Smooth muscle cell (in vitro differentiated cells): ENCODE results near the gene LINGO1. TPM values are rescaled to one million over a fixed set of nuclear protein-coding genes. Genes with fewer than 3 reads are reported as not detected.

Experiments used
- DNase-seq: peaks from one replicate; lab custom pipeline; 2025; ENCODE audit not compliant: unreplicated experiment; lab: John Stamatoyannopoulos, UW
- H2AFZ ChIP-seq: fragments of 200-600 bp; sonication (generic); 2 replicates; pipeline ENCODE4 v1.6.0; 2016; ENCODE audit warnings: antibody characterized with exemption, low read depth, mild to moderate bottlenecking
- H3F3A ChIP-seq: fragments of 200-600 bp; sonication (generic); 2 replicates; pipeline ENCODE4 v1.6.0; 2017; ENCODE audit warnings: antibody characterized with exemption, low read depth
- H3K27ac ChIP-seq: fragments of 200-600 bp; sonication (generic); 2 replicates; pipeline ENCODE4 v1.5.1; 2016; ENCODE audit warnings: low read depth, mild to moderate bottlenecking
- H3K27me3 ChIP-seq: fragments of 200-600 bp; sonication (generic); 2 replicates; pipeline ENCODE4 v1.6.1; 2016; ENCODE audit warnings: low read depth, mild to moderate bottlenecking
- H3K36me3 ChIP-seq: fragments of 200-600 bp; sonication (generic); 2 replicates; pipeline ENCODE4 v1.5.1; 2016; ENCODE audit warnings: low read depth
- H3K4me1 ChIP-seq: fragments of 200-600 bp; sonication (generic); 2 replicates; pipeline ENCODE4 v1.5.1; 2016; ENCODE audit warnings: low read depth
- H3K4me2 ChIP-seq: fragments of 200-600 bp; sonication (generic); 2 replicates; pipeline ENCODE4 v1.6.0; 2016; ENCODE audit warnings: mild to moderate bottlenecking
- H3K4me3 ChIP-seq: fragments of 200-600 bp; sonication (generic); 2 replicates; pipeline ENCODE4 v1.5.1; 2016; ENCODE audit warnings: mild to moderate bottlenecking
- H3K79me2 ChIP-seq: fragments of 200-600 bp; sonication (generic); 2 replicates; pipeline ENCODE4 v1.6.0; 2016; ENCODE audit warnings: low read depth, mild to moderate bottlenecking
- H3K9ac ChIP-seq: fragments of 200-600 bp; sonication (generic); 2 replicates; pipeline ENCODE4 v1.6.0; 2016; ENCODE audit warnings: low read depth
- H3K9me3 ChIP-seq: fragments of 200-600 bp; sonication (generic); replicated peaks from 2 replicates; pipeline ENCODE4 v1.5.1; 2016; ENCODE audit warnings: low read depth
- H4K20me1 ChIP-seq: fragments of 200-600 bp; sonication (generic); 2 replicates; pipeline ENCODE4 v1.6.0; 2016; ENCODE audit warnings: low read depth
- WGBS: methylation state at CpG from one replicate; pipeline ENCODE4 v1.1.7; 2016; ENCODE audit warnings: low lambda C conversion rate; 5-methylcytosine and 5-hydroxymethylcytosine counted together
- polyA plus RNA-seq: library from polyadenylated mRNA; unstranded; fragments of >200 nt; fragmentation: Nextera tagmentation; extraction: Ambion mirVana; gene quantifications from 2 replicates; pipeline ENCODE4 v1.2.1, GENCODE V29; 2016
- total RNA-seq: library from RNA; depleted of rRNA; stranded (reverse); fragments of >200 nt; gene quantifications from 2 replicates; pipeline ENCODE4 v1.2.3, GENCODE V29; 2014
- TF ChIP-seq, protein P1 (sequence below): fragments of 200-600 bp; sonication (generic); IDR thresholded peaks from 2 replicates; pipeline ENCODE4 v1.5.1; 2017; ENCODE audit warnings: borderline replicate concordance, mild to moderate bottlenecking, antibody characterized with exemption; ENCODE audit not compliant: insufficient read depth, poor library complexity, severe bottlenecking

Gene LINGO1
- total and polyA plus RNA-seq, 2 experiments from 2014 or later: 3.5 to 13.4 TPM

DNA sequence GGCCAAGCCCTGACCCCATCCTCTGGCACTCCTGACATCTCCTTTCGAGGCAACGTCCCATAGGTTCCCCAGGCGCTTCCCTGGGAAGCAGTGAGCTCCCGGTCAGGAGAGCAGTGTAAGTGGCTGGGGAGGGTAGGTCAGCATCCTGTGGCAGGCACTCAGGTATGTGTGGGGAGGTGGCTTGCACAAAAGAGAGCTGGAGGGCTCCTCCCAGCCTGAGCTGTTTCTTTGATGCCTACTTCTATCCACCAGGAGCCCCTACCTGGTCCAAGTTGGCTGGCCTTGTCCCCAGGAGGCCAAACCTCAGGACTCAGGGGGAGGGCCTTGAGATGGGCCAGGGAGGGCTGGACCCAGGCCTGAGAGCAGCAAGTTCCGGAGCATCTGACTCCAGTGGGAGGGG is 31.7 kb upstream of the LINGO1 start:
- Histone ChIP-seq H3K4me2 (no peak overlapping the region), H3F3A (no peaks in the 10 kb centered on the region), H4K20me1 (no peaks in the 10 kb centered on the region), H3K27ac (no peak overlapping the region), H3K9me3 (no peaks in the 10 kb centered on the region), H3K4me3 (no peak overlapping the region), H3K79me2 (no peaks in the 10 kb centered on the region), H3K9ac (no peak overlapping the region), H3K27me3 (peaks cover 4% of the 10 kb centered on the region), H2AFZ (no peak overlapping the region), H3K36me3 (no peaks in the 10 kb centered on the region), H3K4me1 (no peaks in the 10 kb centered on the region)
- TF ChIP-seq, protein P1, sequence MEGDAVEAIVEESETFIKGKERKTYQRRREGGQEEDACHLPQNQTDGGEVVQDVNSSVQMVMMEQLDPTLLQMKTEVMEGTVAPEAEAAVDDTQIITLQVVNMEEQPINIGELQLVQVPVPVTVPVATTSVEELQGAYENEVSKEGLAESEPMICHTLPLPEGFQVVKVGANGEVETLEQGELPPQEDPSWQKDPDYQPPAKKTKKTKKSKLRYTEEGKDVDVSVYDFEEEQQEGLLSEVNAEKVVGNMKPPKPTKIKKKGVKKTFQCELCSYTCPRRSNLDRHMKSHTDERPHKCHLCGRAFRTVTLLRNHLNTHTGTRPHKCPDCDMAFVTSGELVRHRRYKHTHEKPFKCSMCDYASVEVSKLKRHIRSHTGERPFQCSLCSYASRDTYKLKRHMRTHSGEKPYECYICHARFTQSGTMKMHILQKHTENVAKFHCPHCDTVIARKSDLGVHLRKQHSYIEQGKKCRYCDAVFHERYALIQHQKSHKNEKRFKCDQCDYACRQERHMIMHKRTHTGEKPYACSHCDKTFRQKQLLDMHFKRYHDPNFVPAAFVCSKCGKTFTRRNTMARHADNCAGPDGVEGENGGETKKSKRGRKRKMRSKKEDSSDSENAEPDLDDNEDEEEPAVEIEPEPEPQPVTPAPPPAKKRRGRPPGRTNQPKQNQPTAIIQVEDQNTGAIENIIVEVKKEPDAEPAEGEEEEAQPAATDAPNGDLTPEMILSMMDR: no peak
- no peak for DNase-seq
- WGBS: 84% methylated on average over 5 of the region's 5 CpGs

DNA sequence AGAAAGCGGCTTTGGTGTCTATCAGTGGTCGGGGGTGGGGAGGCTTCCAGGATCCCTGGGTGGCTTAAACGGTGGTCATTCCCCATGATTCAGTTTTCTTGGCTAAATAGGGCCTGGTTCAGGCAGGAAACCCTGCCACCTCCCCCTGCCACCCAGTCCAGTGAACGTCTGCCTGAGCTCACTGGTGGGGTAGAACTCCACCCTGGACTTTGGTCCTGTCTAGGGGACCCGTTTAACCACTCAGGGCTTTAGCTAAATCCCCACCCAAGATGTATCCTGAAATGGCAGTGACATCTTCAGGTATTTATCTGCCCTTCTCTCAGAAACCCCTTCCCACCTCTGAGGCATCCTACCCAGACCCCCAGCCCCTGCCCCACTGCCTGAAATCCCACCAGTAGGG is 30.5 kb upstream of the LINGO1 start:
- no peak for DNase-seq
- H3K27ac ChIP-seq: no peak overlapping the region
- H3K4me3 ChIP-seq: no peak overlapping the region
- H3K4me2 ChIP-seq: no peak overlapping the region
- no peaks in the 10 kb centered on the region for H3K36me3 ChIP-seq
- no peaks in the 10 kb centered on the region for H3K79me2 ChIP-seq
- no peaks in the 10 kb centered on the region for H3K9me3 ChIP-seq
- 61% methylated on average over 5 of the region's 5 CpGs for WGBS
- no peaks in the 10 kb centered on the region for H4K20me1 ChIP-seq
- no peaks in the 10 kb centered on the region for H3K4me1 ChIP-seq
- no peak overlapping the region for H3K9ac ChIP-seq
- TF ChIP-seq, protein P1: no peak
- H3F3A ChIP-seq: no peaks in the 10 kb centered on the region
- H2AFZ ChIP-seq: no peak overlapping the region
- H3K27me3 ChIP-seq: peaks cover 4% of the 10 kb centered on the region

DNA sequence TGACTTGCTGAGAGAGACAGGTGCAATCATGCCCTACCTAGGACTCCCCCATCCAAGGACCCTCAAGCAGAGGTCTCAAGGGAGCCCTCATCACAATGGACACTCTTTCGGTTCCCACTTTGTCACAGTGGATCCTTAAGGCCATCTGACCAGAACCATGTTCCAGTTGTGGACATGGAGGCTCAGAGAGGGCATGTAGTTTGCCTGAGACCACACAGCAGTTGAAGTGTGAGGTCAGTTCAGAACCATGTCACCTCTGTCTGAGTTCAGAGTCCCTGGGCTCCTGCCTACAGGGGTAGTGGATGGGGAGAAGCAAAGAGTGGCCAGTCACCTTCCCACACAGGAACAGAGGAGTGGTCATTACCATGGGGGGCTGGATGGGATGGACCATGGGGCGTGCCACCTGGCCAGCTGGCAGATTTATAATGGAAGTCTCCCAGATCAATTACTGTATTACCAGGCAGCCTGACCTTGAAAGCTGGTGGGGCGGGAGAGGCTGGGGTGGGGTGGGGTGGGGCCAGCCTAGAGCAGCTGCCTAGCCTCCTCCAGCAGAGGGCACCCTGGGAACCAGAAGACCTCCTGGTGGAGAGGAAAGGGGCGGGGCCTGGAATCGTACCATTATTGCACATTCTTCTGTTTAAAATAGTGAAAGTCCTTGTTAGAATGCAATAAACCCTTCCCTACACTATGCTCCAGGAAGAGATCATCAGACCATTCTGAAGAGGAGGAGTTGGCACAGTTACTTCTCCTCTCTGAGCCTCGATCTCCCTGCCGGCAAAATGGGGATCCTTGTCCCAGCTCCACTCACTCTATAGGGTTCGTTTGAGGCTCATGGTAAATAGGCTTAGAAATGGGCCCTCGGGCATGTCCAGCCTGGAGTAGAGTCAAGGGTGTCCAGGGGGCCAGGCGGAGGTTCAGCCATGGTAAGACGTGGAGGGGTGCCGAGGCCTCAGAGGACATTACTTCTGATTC is 26.9 kb upstream of the LINGO1 start:
- no peak for DNase-seq
- Histone ChIP-seq H3K27me3 (no peaks in the 10 kb centered on the region), H3K4me3 (no peak overlapping the region), H3F3A (no peaks in the 10 kb centered on the region), H3K79me2 (no peaks in the 10 kb centered on the region), H3K36me3 (no peaks in the 10 kb centered on the region), H3K9ac (no peak overlapping the region), H3K4me2 (no peak overlapping the region), H4K20me1 (no peaks in the 10 kb centered on the region), H3K27ac (no peak overlapping the region), H3K9me3 (no peaks in the 10 kb centered on the region), H2AFZ (no peak overlapping the region), H3K4me1 (no peaks in the 10 kb centered on the region)
- TF ChIP-seq, protein P1: peak; percentile 41
- WGBS: 66% methylated on average over 10 of the region's 12 CpGs
